GM23338 (cell line): ENCODE measurements around the gene MLLT1. TPM values are rescaled to one million over a fixed set of nuclear protein-coding genes. Genes with fewer than 3 reads are reported as not detected.

Source experiments
- ATAC-seq: fragments of 200-7000 bp; cut with Tn5 transposase; 3 replicates; pipeline ENCODE4 v1.9.1; 2020
- DNase-seq: peaks from one replicate; pipeline ENCODE4 v3.0.0-alpha.2; 2015; ENCODE audit warnings: low spot score
- H2AFZ ChIP-seq: fragments of 200-600 bp; sonication (generic); 2 replicates; pipeline ENCODE4 v1.8.0; 2016; ENCODE audit warnings: antibody characterized with exemption, mild to moderate bottlenecking, moderate library complexity
- H3F3A ChIP-seq: fragments of 200-600 bp; sonication (generic); replicated peaks from 2 replicates; pipeline ENCODE4 v1.8.0; 2017; ENCODE audit warnings: antibody characterized with exemption, mixed run types, low read depth
- H3K27ac ChIP-seq: fragments of 200-600 bp; sonication (generic); 2 replicates; pipeline ENCODE4 v1.6.1; 2016; ENCODE audit warnings: low read depth
- H3K27me3 ChIP-seq: fragments of 200-600 bp; sonication (generic); 2 replicates; pipeline ENCODE4 v1.8.0; 2016; ENCODE audit warnings: mild to moderate bottlenecking, mixed run types, moderate library complexity; ENCODE audit not compliant: insufficient read depth
- H3K36me3 ChIP-seq: fragments of 200-600 bp; sonication (generic); 2 replicates; pipeline ENCODE4 v1.8.0; 2016; ENCODE audit warnings: mild to moderate bottlenecking; ENCODE audit not compliant: insufficient read depth
- H3K4me1 ChIP-seq: fragments of 200-600 bp; sonication (generic); 2 replicates; pipeline ENCODE4 v1.8.0; 2016; ENCODE audit warnings: mild to moderate bottlenecking, moderate library complexity; ENCODE audit not compliant: insufficient read depth
- H3K4me2 ChIP-seq: fragments of 200-600 bp; sonication (generic); 2 replicates; pipeline ENCODE4 v1.7.1; 2017; ENCODE audit warnings: mixed run types
- H3K4me3 ChIP-seq: fragments of 200-600 bp; sonication (generic); 2 replicates; pipeline ENCODE4 v1.6.1; 2016; ENCODE audit warnings: mixed run types
- H3K79me2 ChIP-seq: fragments of 200-600 bp; sonication (generic); replicated peaks from 2 replicates; pipeline ENCODE4 v1.8.0; 2017; ENCODE audit warnings: mild to moderate bottlenecking; ENCODE audit not compliant: insufficient read depth
- H3K9me2 ChIP-seq: fragments of 200-600 bp; sonication (generic); 2 replicates; pipeline ENCODE4 v1.8.0; 2017; ENCODE audit not compliant: insufficient read depth
- H4K20me1 ChIP-seq: fragments of 200-600 bp; sonication (generic); replicated peaks from 2 replicates; pipeline ENCODE4 v1.8.0; 2017; ENCODE audit warnings: mild to moderate bottlenecking; ENCODE audit not compliant: insufficient read depth
- H3K27ac Mint-ChIP-seq: 2 replicates; pipeline ENCODE4 v1.8.0; 2020; ENCODE audit warnings: inconsistent platforms, mild to moderate bottlenecking, moderate library complexity, mixed read lengths
- H3K27me3 Mint-ChIP-seq: 3 replicates; pipeline ENCODE4 v1.8.0; 2022; ENCODE audit warnings: low read depth, mild to moderate bottlenecking, moderate library complexity, mixed read lengths, inconsistent platforms; ENCODE audit not compliant: insufficient read depth, poor library complexity
- H3K36me3 Mint-ChIP-seq: 3 replicates; pipeline ENCODE4 v1.8.0; 2021; ENCODE audit warnings: low read depth, mild to moderate bottlenecking, inconsistent platforms, moderate library complexity, mixed read lengths
- H3K4me1 Mint-ChIP-seq: 3 replicates; pipeline ENCODE4 v1.8.0; 2020; ENCODE audit warnings: mild to moderate bottlenecking, inconsistent platforms, mixed read lengths
- H3K4me3 Mint-ChIP-seq: 3 replicates; pipeline ENCODE4 v1.8.0; 2021; ENCODE audit warnings: moderate library complexity, mild to moderate bottlenecking, inconsistent platforms, mixed read lengths
- H3K9me3 Mint-ChIP-seq: 3 replicates; pipeline ENCODE4 v1.8.0; 2020; ENCODE audit warnings: moderate library complexity, mild to moderate bottlenecking, inconsistent platforms, mixed read lengths
- CREB1 ChIP-seq: fragments of 250-450 bp; sonication (Bioruptor Pico); IDR thresholded peaks from 2 replicates; pipeline ENCODE4 v1.5.0; 2020; ENCODE audit warnings: low read depth, mild to moderate bottlenecking, moderate library complexity
- ETS1 ChIP-seq: IDR thresholded peaks from 2 replicates; pipeline ENCODE4 v1.6.1; 2016; ENCODE audit warnings: antibody characterized with exemption
- EZH2 ChIP-seq: fragments of 200-600 bp; sonication (generic); IDR thresholded peaks from one replicate; pipeline ENCODE4 v1.8.0; 2017; ENCODE audit warnings: antibody characterized with exemption, mild to moderate bottlenecking, low read depth; ENCODE audit not compliant: unreplicated experiment
- EZH2phosphoT487 ChIP-seq: fragments of 200-600 bp; sonication (generic); IDR thresholded peaks from one replicate; pipeline ENCODE4 v1.8.1; 2018; ENCODE audit warnings: antibody characterized with exemption; ENCODE audit not compliant: unreplicated experiment
- POLR2AphosphoS5 ChIP-seq: IDR thresholded peaks from 2 replicates; pipeline ENCODE4 v1.6.1; 2016; ENCODE audit warnings: antibody characterized with exemption, low read depth
- ZNF114 ChIP-seq: fragments of 250-450 bp; sonication (Bioruptor Pico); IDR thresholded peaks from 2 replicates; pipeline ENCODE4 v1.5.0; 2020; ENCODE audit warnings: mild to moderate bottlenecking, moderate library complexity
- ZNF462 ChIP-seq: fragments of 250-450 bp; sonication (Bioruptor Pico); IDR thresholded peaks from 2 replicates; pipeline ENCODE4 v1.5.0; 2020; ENCODE audit warnings: mild to moderate bottlenecking, moderate library complexity
- polyA plus RNA-seq: library from polyadenylated mRNA; unstranded; fragments of >200 nt; fragmentation: Nextera tagmentation; extraction: Ambion mirVana; gene quantifications from 2 replicates; pipeline ENCODE4 v1.2.1, GENCODE V29; 2016
- total RNA-seq: library from RNA; depleted of rRNA; stranded (reverse); fragments of >200 nt; shearing (Covaris generic); gene quantifications from 2 replicates; pipeline ENCODE4 v1.2.3, GENCODE V29; 2014

MLLT1 gene
- total and polyA plus RNA-seq, 2 experiments from 2014 or later = 17.8 to 23.4 TPM

- H3K27ac Mint-ChIP-seq = peak overlapping the region; percentile 75
- Histone ChIP-seq H3K36me3 (no peaks in the 10 kb centered on the region), H3K4me3 (no peak overlapping the region), H3K27me3 (no peaks in the 10 kb centered on the region), H3K27ac (peak overlapping the region; percentile 93; the same call in 1 of the 2 replicates), H3K4me2 (peak overlapping the region; percentile 32; the same call in 1 of the 2 replicates), H3K9me2 (no peaks in the 10 kb centered on the region), H3K4me1 (peaks cover 63% of the 10 kb centered on the region), H2AFZ (no peak overlapping the region), H3F3A (0 out of 2 replicates have a peak, but pooled peaks cover 3% of the 10 kb centered on the region), H4K20me1 (peaks cover 61% of the 10 kb centered on the region), H3K79me2 (peaks cover 96% of the 10 kb centered on the region)
- no peak for DNase-seq
- peaks cover 85% of the 10 kb centered on the region for H3K4me1 Mint-ChIP-seq
- TF ChIP-seq EZH2 = no peak
- TF ChIP-seq CREB1 (CRISPR knock-in tag) = no peak
- no peak for TF ChIP-seq ZNF114 (CRISPR knock-in tag)
- no peak for TF ChIP-seq EZH2phosphoT487
- TF ChIP-seq ETS1 = no peak
- TF ChIP-seq ZNF462 (CRISPR knock-in tag) = no peak
- no peak for TF ChIP-seq POLR2AphosphoS5
- H3K4me3 Mint-ChIP-seq = no peak overlapping the region; the same call in 2 of the 3 replicates
- peaks cover 22% of the 10 kb centered on the region for H3K27me3 Mint-ChIP-seq
- H3K36me3 Mint-ChIP-seq = peaks cover 23% of the 10 kb centered on the region
- H3K9me3 Mint-ChIP-seq = no peaks in the 10 kb centered on the region
- ATAC-seq = no peak
Measured at GRCh38 chr19:6274756-6275155, 5.0 kb downstream of the MLLT1 start.
